Umbilical cord (tissue), 2 donors: ENCODE data around the gene GPR146. TPM values are rescaled to one million over a fixed set of nuclear protein-coding genes. Genes with fewer than 3 reads are reported as not detected.
A peak's percentile ranks its signal among the peaks of the same experiment; 100 is the strongest.

ENCODE experiments used
- DNase-seq: peaks from one replicate; pipeline ENCODE4 v3.0.0-alpha.2; 2015; ENCODE audit warnings: low spot score
- total RNA-seq: library from RNA; depleted of rRNA; stranded (reverse); fragments of >200 nt; gene quantifications from one replicate; pipeline ENCODE4 v1.2.3, GENCODE V29; 2014; ENCODE audit warnings: low replicate concordance; ENCODE audit not compliant: insufficient read depth

The GPR146 gene
- total RNA-seq, 1 donor from 2014 or later: 14.9 TPM

DNA sequence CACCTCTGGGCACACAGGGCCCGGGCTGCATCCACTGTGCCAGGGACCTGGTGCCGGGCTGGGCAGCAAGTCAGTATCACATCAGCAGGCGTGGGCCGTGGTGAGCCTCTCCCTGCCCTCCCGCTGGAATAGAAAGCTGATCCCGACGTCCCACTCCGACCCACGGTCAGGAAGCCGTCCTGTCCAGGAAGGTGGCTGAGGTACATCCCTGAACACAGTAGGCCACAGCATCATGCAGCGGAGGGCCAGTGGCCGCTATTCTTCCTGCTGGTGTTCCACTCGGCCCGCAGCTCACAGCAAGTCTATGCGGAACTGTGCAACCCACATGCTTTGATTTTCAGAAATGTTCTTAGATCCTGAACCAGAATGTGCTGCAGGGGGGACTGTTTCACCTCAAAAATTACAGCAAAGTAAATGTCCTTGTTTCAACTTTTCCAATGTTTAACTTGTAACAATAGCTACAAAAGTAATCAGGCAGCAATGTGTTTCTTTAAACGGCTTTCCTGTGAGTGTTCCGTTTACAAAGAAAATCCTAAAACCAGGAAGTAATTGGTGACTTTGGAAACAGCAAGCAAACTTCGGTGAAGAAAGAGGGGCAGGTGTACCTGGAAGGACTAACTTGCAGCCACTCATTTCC is 676 bp upstream of the GPR146 start:
- DNase-seq: no peak

GRCh38 chr7:1045069-1046063 is 1.0 kb downstream of the GPR146 start:
- no peak for DNase-seq

GRCh38 chr7:1046722-1047679 is 2.7 kb downstream of the GPR146 start:
- no peak for DNase-seq

- DNase-seq: no peak
Measured at GRCh38 chr7:1049006-1049741, 4.8 kb downstream of the GPR146 start.

DNA sequence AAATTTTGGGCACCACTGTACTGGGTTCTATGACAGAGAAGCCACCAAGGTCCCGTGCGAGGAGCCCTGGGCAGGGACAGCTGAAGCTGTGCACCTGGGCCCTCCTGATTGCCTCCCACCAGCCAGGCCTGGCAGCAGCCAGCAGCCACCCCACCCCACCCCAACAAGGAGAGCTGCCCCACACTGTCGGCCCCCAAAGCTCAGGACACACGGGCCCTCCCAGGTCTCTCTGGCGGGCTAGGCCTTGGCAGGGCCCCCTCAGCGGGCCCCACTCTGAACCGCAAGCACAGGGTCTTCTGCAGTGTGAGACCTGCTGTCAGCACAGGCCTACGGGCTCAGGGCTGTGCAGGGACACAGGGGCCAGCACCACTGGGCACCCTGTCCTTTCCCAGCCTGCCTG is 5.5 kb downstream of the GPR146 start:
- no peak for DNase-seq

DNA sequence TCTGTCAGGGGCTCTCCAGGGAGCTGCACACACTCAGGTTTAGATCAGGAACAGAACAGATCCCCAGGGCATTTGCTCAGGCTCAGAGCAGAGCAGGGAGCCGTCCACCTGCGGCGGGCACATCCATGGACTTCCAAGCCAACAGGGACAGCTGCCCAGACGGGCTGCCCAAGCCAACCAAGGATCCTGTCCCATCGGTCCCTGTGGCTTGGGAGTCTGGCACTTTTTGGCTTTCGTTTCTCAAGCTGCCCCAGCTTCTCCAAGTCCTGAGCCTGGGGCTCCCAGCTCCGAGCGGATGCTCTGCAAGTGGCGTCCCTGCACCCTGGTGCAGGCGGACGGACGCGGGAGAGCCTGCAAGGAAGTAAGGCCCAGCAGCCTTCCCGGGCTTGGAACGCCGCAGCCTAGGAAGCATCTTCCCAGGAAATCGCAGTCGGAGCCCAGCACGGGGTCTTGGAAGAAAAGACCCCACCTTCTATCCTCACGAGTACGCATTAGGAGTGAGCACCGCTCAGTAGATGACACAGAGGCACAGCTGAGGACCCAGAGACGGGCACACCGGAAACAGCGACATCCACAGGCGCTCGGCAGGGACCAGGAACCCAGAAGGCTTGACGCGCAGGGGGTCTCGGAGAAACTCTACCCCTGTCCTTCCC is 6.0 kb downstream of the GPR146 start:
- no peak for DNase-seq

GRCh38 chr7:1050956-1051690 is 6.8 kb downstream of the GPR146 start:
- no peak for DNase-seq

DNA sequence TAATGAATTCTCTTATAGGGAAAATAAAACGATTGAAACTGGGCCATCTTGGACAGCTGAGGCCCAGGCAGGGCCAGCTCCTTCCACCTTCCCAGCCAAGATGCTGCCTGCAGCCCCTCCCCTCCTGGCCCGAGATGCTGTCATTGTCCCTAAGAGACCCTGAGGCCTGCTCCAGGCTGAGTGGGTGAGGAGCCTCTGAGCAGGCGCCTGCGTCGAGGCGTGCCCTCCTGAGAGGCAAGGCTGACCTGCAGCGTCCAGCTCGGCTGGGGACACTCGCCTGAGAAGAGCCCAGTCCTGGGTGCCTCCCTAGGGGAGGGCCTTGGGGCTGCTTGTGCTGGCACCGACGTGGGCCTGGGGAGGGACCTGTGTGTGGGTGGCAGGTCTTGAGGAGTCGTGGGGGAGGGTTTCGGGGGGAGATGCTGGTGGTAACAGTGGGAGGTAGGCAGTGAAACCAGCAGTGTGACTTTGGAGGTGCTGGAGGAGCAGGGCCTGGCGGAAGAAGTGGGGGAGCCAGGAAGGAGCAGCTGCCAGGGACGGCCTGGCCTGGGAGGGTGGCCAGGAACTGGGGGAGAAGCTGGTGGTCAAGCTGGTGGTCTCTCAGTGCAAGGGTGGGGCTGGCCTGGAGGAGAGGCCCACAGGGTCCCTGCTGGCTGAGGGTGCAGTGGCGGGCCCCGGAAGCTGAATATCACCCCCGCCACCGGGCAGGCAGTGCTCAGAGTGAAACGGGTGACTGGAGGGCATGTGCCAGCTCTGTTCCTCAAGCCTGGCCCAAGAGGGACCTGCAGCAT is 7.9 kb downstream of the GPR146 start:
- DNase-seq: no peak

DNA sequence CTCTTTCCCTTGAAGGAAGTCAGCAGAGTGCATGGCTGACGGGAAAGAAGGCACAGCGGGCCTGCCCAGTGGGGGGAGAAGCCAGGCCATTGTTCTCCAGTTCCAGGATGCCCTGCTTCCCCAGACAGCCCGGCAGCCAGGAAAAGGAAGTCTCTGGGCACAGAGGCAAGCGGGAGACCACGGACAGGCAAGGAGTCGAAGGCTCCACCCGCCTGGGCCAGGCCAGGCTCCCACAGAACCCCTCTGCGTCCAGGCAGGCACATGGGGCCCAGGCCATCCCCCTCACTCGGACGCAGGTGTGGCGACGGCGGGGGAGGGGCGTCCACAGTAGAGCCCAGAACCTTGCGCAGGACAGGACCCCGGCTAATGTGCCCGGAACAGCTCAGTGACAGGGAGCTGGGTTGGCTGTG is 8.7 kb downstream of the GPR146 start:
- DNase-seq: peak; percentile 43

GRCh38 chr7:1053816-1054370 is 9.5 kb downstream of the GPR146 start:
- DNase-seq: no peak

DNA sequence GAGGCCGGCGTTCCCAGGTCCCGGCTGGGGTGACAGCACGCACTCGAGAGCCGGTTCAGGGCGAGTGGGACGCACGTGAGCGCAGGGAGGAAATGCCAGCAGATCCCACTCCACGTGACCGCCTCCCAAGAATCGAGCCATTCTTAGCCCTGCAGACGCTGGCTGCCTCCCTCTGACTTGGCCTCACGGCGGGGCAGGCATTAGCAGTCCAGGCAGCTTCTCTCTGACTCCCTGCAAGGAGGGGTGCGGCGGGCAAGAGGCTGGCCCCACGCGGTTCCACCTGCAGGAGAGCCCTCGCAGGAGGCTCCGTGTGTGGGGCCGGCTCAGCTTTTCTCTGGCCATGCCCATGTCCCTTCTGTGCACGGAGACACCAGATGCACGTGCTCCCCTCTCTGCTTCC is 10.1 kb downstream of the GPR146 start:
- DNase-seq: peak; percentile 66

DNA sequence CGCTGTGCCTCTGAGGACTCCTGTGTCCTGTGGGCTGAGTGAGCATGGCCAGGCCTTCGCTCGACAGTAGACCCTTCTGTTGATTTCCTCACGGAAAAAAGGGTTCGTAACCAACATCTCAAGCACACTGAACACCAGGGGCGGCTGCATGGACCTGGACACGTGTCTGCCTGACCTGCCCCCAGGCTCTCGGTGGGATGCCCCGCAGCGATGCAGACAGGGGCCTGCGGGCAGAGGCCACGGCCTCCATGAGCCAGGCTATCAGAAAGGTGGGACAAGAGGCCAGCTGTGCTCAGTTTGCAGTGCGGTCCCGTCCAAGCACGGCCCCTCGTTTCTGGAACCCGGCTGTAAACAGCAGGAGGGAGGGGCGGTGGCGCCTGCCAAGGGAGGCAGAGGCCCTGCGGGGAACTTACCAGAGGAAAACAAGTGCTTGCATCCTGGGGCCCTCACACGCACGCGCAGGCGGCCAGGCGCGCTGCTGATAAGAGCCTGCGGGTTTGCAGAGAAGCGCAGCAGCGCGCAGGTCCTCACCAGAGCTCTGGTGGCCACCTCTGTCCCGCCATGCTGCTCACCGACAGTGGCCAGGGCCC is 10.6 kb downstream of the GPR146 start:
- peak; percentile 89 for DNase-seq

- DNase-seq: no peak
Measured at GRCh38 chr7:1055491-1055955, 11.2 kb downstream of the GPR146 start.

DNA sequence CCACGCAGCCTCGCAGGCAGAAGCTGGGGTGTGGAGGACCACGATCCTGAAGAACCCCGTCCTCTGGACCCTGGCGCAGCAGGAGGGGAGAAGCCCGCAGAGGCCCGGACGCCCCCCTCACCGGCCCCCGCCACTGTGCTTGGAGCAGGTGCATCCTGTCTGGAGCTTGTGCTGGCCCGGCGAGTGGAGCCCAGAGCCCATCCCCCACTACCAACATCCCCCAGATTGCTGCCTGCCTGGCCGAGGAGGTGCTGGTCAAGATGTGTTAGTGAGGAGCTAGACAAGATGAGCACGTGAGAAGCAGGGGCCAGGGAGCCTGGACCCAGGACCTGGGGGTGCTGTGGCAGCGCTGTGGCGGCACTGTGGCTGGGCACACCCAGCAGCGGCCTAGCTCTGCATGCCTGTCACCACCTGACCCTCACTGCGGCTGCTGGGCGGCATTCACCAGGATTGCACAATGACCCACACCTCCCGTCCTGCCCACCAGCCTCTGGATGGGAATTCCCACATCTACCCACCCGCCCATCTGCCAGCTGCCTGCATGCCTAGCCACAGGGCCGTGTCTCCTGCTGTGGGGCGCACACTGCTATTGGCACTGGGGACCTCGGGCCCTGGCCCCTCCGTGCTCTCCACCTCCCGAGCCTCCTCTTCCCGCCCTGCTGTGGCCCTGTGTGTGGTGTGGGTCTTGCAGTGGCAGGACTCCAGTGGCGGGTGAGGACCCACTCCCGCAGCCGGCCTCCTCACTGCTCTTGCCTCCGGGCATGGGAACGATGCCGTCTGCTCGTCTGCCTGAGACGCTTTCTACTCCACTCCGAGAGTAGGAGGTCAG is 11.8 kb downstream of the GPR146 start:
- DNase-seq: no peak

DNA sequence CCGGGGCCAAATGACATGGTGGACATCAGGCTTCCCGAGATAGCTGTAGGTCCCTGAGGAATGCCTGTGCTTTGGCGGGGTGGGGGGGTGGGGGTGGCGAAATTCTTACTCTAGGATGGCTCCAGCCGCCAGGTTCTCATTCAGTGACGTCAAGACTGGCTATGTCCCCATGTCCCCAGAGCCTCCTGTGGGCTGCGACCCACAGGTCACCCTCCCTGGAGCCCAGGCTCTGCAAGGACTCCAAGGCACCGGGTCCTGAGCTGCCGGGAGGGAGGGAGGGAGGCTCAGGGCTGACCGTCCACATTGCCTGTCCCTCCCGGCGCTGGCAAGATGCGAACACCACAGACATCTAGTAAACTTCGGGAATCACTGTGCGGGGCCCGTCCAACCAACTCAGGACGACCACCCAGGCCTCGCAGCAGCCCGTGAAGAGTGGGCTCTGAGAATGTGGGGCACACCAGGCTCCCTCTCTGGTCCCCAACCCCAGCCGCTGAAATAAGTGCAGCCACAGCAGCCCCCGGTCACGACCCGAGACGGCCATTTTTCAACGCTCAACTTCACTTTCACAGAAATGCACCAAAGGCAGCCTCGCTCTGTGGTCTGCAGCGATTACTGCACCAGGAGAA is 12.6 kb downstream of the GPR146 start:
- no peak for DNase-seq

DNA sequence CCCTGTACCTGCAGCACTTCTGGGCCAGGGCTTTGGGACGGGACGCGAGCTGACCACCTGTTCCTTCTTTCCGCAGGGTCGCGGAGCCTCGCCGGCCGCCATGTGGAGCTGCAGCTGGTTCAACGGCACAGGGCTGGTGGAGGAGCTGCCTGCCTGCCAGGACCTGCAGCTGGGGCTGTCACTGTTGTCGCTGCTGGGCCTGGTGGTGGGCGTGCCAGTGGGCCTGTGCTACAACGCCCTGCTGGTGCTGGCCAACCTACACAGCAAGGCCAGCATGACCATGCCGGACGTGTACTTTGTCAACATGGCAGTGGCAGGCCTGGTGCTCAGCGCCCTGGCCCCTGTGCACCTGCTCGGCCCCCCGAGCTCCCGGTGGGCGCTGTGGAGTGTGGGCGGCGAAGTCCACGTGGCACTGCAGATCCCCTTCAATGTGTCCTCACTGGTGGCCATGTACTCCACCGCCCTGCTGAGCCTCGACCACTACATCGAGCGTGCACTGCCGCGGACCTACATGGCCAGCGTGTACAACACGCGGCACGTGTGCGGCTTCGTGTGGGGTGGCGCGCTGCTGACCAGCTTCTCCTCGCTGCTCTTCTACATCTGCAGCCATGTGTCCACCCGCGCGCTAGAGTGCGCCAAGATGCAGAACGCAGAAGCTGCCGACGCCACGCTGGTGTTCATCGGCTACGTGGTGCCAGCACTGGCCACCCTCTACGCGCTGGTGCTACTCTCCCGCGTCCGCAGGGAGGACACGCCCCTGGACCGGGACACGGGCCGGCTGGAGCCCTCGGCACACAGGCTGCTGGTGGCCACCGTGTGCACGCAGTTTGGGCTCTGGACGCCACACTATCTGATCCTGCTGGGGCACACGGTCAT is 13.3 kb downstream of the GPR146 start:
- no peak for DNase-seq
